DND-41 (cell line): Measurements from ENCODE around the gene MOK.

Experiments used
- CTCF ChIP-seq: IDR thresholded peaks from 2 replicates; pipeline ENCODE4 v1.5.1; 2012; ENCODE audit warnings: borderline replicate concordance, low read length, moderate library complexity, mild to moderate bottlenecking; ENCODE audit not compliant: poor library complexity, severe bottlenecking; ENCODE audit errors: extremely low read depth
- EZH2 ChIP-seq: IDR thresholded peaks from 3 replicates; pipeline ENCODE4 v1.6.1; 2012; ENCODE audit warnings: borderline replicate concordance, low read depth, mild to moderate bottlenecking, moderate library complexity, low read length, inconsistent platforms; ENCODE audit not compliant: severe bottlenecking

GRCh38 chr14:102325791-102326345 is 20.9 kb upstream of the MOK start:
- TF ChIP-seq CTCF (no peak), EZH2 (no peak)
